ENCODE results near the gene HOMER3.

DNA sequence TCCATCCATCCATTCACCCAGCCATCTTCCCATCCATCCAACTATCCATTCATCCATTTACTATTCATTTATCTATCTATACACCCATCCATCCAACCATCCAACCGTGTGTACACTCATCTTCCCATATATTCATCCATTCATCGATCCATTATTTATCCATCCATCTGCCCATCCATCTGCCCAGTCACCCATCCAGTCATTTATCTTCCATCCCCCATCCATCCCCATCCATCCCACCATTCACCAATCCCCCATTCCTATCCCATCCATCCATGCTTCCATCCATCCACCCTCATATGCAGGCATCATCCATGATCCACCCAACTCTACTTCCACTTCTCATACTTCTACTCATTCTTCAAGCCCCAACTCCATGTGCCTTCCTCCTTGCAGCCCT, 14.0 kb upstream of the HOMER3 start:
- TF ChIP-seq EZH2 (IDR thresholded peaks at IDR 0.05; ENCODE audit: borderline replicate concordance, insufficient read depth, low read length, poor library complexity, severe bottlenecking) (no peak), RAD21 (conservative IDR thresholded peaks at IDR 0.05) (no peak), POLR2AphosphoS5 (IDR thresholded peaks at IDR 0.05) (no peak), EP300 (conservative IDR thresholded peaks at IDR 0.05; ENCODE audit: poor library complexity, severe bottlenecking) (no peak), SMC3 (conservative IDR thresholded peaks at IDR 0.05; ENCODE audit: poor library complexity) (no peak)
- TF ChIP-seq, protein P1, sequence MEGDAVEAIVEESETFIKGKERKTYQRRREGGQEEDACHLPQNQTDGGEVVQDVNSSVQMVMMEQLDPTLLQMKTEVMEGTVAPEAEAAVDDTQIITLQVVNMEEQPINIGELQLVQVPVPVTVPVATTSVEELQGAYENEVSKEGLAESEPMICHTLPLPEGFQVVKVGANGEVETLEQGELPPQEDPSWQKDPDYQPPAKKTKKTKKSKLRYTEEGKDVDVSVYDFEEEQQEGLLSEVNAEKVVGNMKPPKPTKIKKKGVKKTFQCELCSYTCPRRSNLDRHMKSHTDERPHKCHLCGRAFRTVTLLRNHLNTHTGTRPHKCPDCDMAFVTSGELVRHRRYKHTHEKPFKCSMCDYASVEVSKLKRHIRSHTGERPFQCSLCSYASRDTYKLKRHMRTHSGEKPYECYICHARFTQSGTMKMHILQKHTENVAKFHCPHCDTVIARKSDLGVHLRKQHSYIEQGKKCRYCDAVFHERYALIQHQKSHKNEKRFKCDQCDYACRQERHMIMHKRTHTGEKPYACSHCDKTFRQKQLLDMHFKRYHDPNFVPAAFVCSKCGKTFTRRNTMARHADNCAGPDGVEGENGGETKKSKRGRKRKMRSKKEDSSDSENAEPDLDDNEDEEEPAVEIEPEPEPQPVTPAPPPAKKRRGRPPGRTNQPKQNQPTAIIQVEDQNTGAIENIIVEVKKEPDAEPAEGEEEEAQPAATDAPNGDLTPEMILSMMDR (IDR thresholded peaks at IDR 0.05; ENCODE audit: poor library complexity, severe bottlenecking): no peak
- TF ChIP-seq, protein P2, sequence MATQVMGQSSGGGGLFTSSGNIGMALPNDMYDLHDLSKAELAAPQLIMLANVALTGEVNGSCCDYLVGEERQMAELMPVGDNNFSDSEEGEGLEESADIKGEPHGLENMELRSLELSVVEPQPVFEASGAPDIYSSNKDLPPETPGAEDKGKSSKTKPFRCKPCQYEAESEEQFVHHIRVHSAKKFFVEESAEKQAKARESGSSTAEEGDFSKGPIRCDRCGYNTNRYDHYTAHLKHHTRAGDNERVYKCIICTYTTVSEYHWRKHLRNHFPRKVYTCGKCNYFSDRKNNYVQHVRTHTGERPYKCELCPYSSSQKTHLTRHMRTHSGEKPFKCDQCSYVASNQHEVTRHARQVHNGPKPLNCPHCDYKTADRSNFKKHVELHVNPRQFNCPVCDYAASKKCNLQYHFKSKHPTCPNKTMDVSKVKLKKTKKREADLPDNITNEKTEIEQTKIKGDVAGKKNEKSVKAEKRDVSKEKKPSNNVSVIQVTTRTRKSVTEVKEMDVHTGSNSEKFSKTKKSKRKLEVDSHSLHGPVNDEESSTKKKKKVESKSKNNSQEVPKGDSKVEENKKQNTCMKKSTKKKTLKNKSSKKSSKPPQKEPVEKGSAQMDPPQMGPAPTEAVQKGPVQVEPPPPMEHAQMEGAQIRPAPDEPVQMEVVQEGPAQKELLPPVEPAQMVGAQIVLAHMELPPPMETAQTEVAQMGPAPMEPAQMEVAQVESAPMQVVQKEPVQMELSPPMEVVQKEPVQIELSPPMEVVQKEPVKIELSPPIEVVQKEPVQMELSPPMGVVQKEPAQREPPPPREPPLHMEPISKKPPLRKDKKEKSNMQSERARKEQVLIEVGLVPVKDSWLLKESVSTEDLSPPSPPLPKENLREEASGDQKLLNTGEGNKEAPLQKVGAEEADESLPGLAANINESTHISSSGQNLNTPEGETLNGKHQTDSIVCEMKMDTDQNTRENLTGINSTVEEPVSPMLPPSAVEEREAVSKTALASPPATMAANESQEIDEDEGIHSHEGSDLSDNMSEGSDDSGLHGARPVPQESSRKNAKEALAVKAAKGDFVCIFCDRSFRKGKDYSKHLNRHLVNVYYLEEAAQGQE (IDR thresholded peaks at IDR 0.05; ENCODE audit: borderline replicate concordance): no peak
